Renal cortex interstitium (tissue), 11 donors: ENCODE results near the gene CDK6. TPM values are rescaled to one million over a fixed set of nuclear protein-coding genes. Genes with fewer than 3 reads are reported as not detected.
"Not testable (repeated sequence)": the region's sequence is repeated elsewhere in the genome, so short reads cannot be mapped to it uniquely, and the experiment has no call there.

Experiments used
- DNase-seq, 11 donors: peaks; one replicate each; pipeline ENCODE4 v3.0.0-alpha.2; 2013; ENCODE audit warnings: low read depth in 9 of 11, low spot score in 4 of 11; ENCODE audit errors: extremely low read depth in 1 of 11
- polyA plus RNA-seq, 3 donors: library from polyadenylated mRNA; unstranded; fragments of 120-200 nt; gene quantifications; one replicate each; pipeline ENCODE4 v1.2.1, GENCODE V29; 2013; ENCODE audit not compliant: insufficient read length in 3 of 3

CDK6 gene
- polyA plus RNA-seq, 3 donors = 46.1 to 51.2 (median 46.6) TPM

- DNase-seq = no peak
Observed at GRCh38 chr7:92751902-92752901, 84.2 kb downstream of the CDK6 start.

GRCh38 chr7:92750946-92751345, 85.4 kb downstream of the CDK6 start:
- no peak for DNase-seq

DNA sequence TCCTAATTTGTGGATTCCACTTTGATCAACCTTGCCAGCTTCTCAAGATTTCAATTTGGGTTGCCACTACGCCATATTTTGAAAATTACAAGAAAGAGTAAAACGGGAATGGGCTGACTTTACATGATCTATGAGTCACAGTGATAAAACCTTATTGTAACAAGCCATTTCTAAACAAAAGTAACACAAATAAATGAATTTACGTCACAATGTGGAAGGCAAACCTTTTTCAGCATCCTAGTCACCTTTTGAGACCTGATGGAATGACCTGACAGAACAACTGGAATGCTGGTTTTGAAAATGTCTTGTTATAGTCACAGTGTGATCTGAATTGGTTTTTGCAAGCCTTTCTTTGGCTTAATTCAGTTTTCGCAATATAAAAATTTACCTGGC, 85.9 kb downstream of the CDK6 start:
- no peak for DNase-seq

DNA sequence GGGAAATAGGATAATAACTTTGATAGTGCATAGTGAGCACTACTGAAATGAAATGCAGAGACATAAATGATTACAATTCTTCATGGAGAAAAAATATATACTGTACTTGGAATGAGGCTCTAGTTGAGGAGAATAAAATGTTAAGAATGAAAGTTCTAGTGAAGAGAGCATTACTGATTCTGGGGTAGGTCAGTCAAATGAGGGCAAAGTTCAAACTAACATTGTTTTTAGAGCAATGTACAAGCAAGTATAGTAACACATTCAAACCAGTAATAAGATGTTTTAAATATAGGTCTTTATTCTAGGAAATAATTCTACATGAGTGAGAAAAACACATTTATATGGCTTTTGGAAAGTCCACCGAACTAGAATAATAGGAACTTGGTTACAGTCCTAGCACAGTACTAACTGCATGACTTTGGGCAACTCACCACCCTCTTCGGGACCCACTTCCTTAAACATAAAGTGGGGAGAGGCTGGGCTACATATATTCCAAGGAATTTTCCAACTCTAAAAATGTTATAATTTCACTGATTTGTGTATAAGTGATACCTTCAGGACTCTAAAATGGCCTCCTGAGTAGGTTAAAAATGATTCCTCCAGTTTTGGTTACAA, 86.4 kb downstream of the CDK6 start:
- DNase-seq = no peak

DNA sequence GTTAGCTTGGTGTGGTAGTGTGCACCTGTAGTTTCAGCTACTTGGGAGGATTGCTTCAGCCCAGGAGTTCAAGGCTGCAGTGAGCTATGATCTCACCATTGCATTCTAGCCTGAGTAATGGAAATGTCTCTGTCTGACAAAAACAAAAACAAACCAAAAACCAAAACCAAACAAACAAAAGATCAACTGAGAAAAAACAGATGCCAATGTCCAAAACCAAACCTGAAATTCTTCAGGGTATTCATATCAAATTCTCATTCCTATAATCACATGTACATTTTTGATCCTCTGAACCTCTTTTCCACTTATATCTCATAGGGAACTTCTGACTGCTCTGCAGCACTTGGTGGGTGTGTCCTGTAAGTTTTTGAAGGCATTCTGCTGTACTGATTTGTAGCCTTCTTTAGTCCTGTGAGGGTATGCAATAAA, 87.0 kb downstream of the CDK6 start:
- DNase-seq = no peak

- no peak for DNase-seq
Observed at GRCh38 chr7:92748495-92748894, 87.9 kb downstream of the CDK6 start.

DNA sequence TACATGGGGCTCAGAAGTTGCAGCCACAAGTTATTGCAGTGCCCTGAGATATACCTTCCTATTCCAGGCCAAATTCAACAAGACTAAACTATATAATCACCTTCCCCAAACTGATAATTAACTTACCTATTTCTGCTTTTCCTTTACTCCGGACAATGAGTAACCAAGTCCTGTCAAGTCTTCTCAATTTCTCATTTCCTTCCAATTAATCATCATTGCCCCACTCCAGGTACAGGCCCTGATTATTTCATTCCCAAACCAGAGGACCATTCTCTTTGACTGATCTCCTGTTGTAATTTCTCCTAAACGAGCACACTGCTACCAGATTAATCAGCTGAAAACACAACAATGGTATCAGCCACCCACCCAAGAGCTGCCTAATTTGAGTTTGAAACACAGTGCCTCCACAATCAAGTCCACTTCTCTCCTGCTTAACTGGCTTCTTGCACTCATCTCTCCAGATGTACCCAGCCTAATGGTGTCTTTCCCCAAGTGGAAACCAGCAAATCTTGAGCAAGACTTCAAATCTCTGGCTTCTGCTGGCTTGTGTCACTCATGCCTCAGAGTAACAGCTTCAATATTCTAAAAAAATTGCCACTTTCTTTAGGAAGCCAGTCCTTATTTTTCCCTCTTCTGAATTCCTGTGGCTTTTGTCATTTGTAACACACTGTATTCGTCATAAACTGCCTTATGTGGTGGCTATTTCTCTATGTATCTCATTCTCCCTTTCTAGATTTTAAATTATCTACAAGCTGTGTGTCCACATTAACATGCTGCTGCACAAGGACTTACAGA, 89.1 kb downstream of the CDK6 start:
- DNase-seq = no peak

- no peak for DNase-seq
Observed at GRCh38 chr7:92745241-92745640, 91.1 kb downstream of the CDK6 start.

GRCh38 chr7:92744180-92744579, 92.2 kb downstream of the CDK6 start:
- not testable (repeated sequence) for DNase-seq

GRCh38 chr7:92742186-92742585, 94.2 kb downstream of the CDK6 start:
- no peak for DNase-seq

- no peak for DNase-seq
Observed at GRCh38 chr7:92740700-92741126, 95.7 kb downstream of the CDK6 start.

DNA sequence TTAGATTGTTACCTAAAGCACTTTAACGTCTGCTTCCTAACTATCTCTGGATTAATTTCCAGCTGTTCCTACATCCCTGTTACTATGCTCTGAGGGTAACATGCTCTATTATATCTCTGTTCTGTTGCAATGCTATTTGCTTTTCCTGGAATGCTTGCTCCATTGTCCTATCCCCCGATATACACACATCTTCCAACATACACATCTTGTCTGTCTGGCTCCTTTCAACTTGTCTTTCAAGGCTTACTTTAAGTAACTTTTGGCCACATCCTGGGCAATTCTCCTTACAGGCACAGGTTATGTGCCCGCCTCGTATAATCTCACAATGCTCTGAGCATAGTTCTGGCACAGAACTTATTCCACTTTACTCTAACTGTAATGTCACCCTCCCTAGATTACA, 96.2 kb downstream of the CDK6 start:
- no peak for DNase-seq

GRCh38 chr7:92739091-92739490, 97.3 kb downstream of the CDK6 start:
- DNase-seq = no peak

DNA sequence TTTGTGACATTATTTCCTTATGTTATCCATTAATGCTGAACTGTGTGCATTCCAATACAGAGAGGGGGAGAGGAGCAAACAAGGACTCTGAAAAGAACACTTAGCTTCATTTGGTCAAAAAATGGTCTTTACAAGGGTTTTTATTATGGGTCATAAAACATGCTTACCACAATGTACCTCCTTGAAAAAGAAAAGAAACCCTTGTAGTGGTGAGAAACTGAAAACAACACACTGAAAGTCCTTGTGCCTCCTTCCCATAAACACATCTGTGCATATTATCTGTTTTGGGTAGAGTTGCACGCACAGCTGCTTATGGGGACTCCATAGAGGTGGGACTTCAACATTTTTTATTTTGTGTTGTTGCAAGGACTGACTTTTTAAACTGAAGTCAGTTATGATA, 98.7 kb downstream of the CDK6 start:
- DNase-seq = no peak

- no peak for DNase-seq
Observed at GRCh38 chr7:92736870-92737269, 99.5 kb downstream of the CDK6 start.

GRCh38 chr7:92735707-92736106, 100.7 kb downstream of the CDK6 start:
- DNase-seq = no peak

DNA sequence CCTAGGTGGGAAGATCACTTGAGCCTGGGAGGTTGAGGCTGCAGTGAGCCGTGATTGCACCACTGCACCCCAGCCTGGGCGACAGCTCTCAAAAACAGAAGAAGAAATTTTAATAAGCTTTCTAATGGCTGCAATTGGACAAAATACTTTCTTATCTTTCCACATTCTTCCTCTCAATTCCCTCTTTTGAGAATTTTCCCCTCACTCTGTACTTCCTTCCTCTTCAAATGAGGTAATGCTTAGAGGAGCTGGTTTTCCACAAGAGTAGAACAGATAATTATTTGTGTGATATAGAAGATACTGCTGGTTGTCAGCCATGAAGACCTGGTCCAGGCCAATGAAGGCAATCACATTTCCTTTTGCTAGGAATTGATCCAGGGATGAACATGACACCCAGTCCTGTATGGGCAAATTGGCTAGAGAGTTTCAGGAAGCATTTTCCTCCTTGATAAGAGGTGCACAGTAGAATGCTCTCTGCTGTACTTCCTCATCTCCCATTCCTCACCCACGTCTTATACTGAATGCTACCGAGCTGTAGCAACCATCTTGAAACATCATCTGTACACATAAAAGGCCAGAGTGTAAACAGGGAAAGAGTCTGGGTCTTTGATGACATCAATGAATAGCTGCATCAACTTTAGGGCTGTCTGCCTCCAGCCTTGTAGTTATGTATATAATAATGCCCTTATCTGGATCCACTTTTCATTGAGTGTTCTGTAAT, 103.9 kb downstream of the CDK6 start:
- no peak for DNase-seq

DNA sequence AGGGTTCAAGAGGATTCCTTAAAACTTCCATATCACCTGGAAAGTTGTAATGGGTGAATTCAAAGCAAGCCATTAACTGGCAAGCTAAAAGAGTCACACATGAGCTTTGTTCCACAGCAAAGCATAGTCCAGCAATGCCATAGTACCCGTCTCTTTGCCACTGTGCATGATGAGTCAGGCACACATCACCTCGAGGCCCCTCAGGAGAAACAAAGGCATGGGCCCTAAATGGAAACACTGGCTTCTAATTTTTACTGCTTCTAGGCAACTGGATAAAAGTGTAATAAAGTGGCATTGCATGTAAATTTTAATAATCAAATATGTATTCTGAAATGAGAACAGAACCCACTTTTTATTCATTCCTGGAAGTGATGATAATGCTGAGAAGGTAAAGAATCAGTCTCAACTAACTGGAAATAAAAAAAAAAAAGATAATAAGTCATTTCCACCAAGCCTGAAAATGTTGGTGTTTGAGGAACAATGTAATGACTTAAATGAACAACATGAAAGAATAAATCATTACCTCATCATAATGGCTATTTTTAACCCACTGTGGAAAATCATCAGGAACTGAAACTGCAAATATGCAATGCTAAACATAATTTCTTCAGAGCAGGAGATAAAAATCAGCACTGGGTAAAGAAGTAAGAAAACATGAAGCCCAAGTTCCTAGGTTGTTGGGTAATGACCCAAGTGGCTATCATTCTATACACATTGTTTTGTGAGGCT, 104.9 kb downstream of the CDK6 start:
- no peak for DNase-seq
